ENCODE data around the gene MTCL1. TPM values are rescaled to one million over a fixed set of nuclear protein-coding genes. Genes with fewer than 3 reads are reported as not detected.

MTCL1 gene
- polyA plus RNA-seq, 1 experiment, result 56.6 TPM

- ChIA-PET CTCF (no interaction called here), POLR2A (no interaction called here)
- H3K27me3 ChIP-seq (ENCODE audit: control insufficient read depth, insufficient read depth, low read length), result no peaks in the 10 kb centered on the region
- H3K4me3 ChIP-seq (ENCODE audit: low read depth, low read length), result no peak overlapping the region
- H3K27ac ChIP-seq (ENCODE audit: low read depth, low read length), result peak overlapping the region; percentile 21
- peaks cover 4% of the 10 kb centered on the region; the same call in 1 of the 2 replicates for H3K9me3 ChIP-seq (ENCODE audit: control insufficient read depth, insufficient read depth, low read length)
- DNase-seq (ENCODE audit: low read depth, low spot score), result no peak
- TF ChIP-seq CTCF (IDR thresholded peaks at IDR 0.05; ENCODE audit: low read depth, low read length), result no peak
These were observed 119.9 kb downstream of the MTCL1 start for GRCh38 chr18:8825273-8825672.

GRCh38 chr18:8825729-8826375 lies 120.5 kb downstream of the MTCL1 start:
- POLR2A ChIA-PET, result no interaction called here
- Histone ChIP-seq H3K4me3 (ENCODE audit: low read depth, low read length) (no peak overlapping the region), H3K9me3 (ENCODE audit: control insufficient read depth, insufficient read depth, low read length) (peaks cover 5% of the 10 kb centered on the region; the same call in 1 of the 2 replicates), H3K27ac (ENCODE audit: low read depth, low read length) (peak overlapping the region; percentile 11), H3K27me3 (ENCODE audit: control insufficient read depth, insufficient read depth, low read length) (no peaks in the 10 kb centered on the region)
- CTCF ChIA-PET, result interaction anchor here (0.6 kb wide), 1 partner anchor 124 kb away, joined by 3 read pairs; no protein-coding TSS in a partner anchor
- no peak for TF ChIP-seq CTCF (IDR thresholded peaks at IDR 0.05; ENCODE audit: low read depth, low read length)
- no peak for DNase-seq (ENCODE audit: low read depth, low spot score)

- TF ChIP-seq CTCF (IDR thresholded peaks at IDR 0.05; ENCODE audit: low read depth, low read length), result no peak
- H3K9me3 ChIP-seq (ENCODE audit: control insufficient read depth, insufficient read depth, low read length), result peaks cover 7% of the 10 kb centered on the region; the same call in 1 of the 2 replicates
- ChIA-PET CTCF (interaction anchor here (0.6 kb wide), 1 partner anchor 124 kb away, joined by 3 read pairs; no protein-coding TSS in a partner anchor), POLR2A (no interaction called here)
- no peaks in the 10 kb centered on the region for H3K27me3 ChIP-seq (ENCODE audit: control insufficient read depth, insufficient read depth, low read length)
- H3K4me3 ChIP-seq (ENCODE audit: low read depth, low read length), result no peak overlapping the region
- DNase-seq (ENCODE audit: low read depth, low spot score), result no peak
- no peak overlapping the region for H3K27ac ChIP-seq (ENCODE audit: low read depth, low read length)
These were observed 121.2 kb downstream of the MTCL1 start for GRCh38 chr18:8826514-8826913.

GRCh38 chr18:8826971-8827370 lies 121.6 kb downstream of the MTCL1 start:
- TF ChIP-seq CTCF (IDR thresholded peaks at IDR 0.05; ENCODE audit: low read depth, low read length), result no peak
- ChIA-PET CTCF (no interaction called here), POLR2A (no interaction called here)
- H3K27me3 ChIP-seq (ENCODE audit: control insufficient read depth, insufficient read depth, low read length), result no peaks in the 10 kb centered on the region
- H3K4me3 ChIP-seq (ENCODE audit: low read depth, low read length), result no peak overlapping the region
- H3K9me3 ChIP-seq (ENCODE audit: control insufficient read depth, insufficient read depth, low read length), result peaks cover 8% of the 10 kb centered on the region; the same call in 1 of the 2 replicates
- no peak for DNase-seq (ENCODE audit: low read depth, low spot score)
- no peak overlapping the region for H3K27ac ChIP-seq (ENCODE audit: low read depth, low read length)

GRCh38 chr18:8828300-8828699 lies 122.9 kb downstream of the MTCL1 start:
- Histone ChIP-seq H3K9me3 (ENCODE audit: control insufficient read depth, insufficient read depth, low read length) (peaks cover 8% of the 10 kb centered on the region; the same call in 1 of the 2 replicates), H3K4me3 (ENCODE audit: low read depth, low read length) (no peak overlapping the region), H3K27ac (ENCODE audit: low read depth, low read length) (peak overlapping the region; percentile 39), H3K27me3 (ENCODE audit: control insufficient read depth, insufficient read depth, low read length) (no peaks in the 10 kb centered on the region)
- TF ChIP-seq CTCF (IDR thresholded peaks at IDR 0.05; ENCODE audit: low read depth, low read length), result no peak
- POLR2A ChIA-PET, result no interaction called here
- CTCF ChIA-PET, result no interaction called here
- DNase-seq (ENCODE audit: low read depth, low spot score), result no peak

Data from AG04450 (cell line).